Ishikawa (cell line): ENCODE data around the gene TXNL4B.

Experiments used
- CREB1 ChIP-seq: IDR thresholded peaks from 2 replicates; pipeline ENCODE4 v1.6.1; 2012; ENCODE audit warnings: low read depth
- EGR1 ChIP-seq: IDR thresholded peaks from 2 replicates; pipeline ENCODE4 v1.6.1; 2012
- EP300 ChIP-seq: IDR thresholded peaks from 2 replicates; pipeline ENCODE4 v1.6.1; 2012; ENCODE audit warnings: borderline replicate concordance
- FOXM1 ChIP-seq: IDR thresholded peaks from 2 replicates; pipeline ENCODE4 v1.6.1; 2012; ENCODE audit warnings: low read depth, borderline replicate concordance
- MAX ChIP-seq: IDR thresholded peaks from 2 replicates; pipeline ENCODE4 v1.6.1; 2012
- RAD21 ChIP-seq: IDR thresholded peaks from 2 replicates; pipeline ENCODE4 v1.6.1; 2012; ENCODE audit warnings: low read depth
- REST ChIP-seq: IDR thresholded peaks from 2 replicates; pipeline ENCODE4 v1.6.1; 2012; ENCODE audit warnings: low read depth, mild to moderate bottlenecking
- TAF1 ChIP-seq: IDR thresholded peaks from 2 replicates; pipeline ENCODE4 v1.6.1; 2012; ENCODE audit warnings: low read depth, mild to moderate bottlenecking
- TCF12 ChIP-seq: IDR thresholded peaks from 2 replicates; pipeline ENCODE4 v1.6.1; 2012; ENCODE audit warnings: low read depth
- USF1 ChIP-seq: IDR thresholded peaks from 2 replicates; pipeline ENCODE4 v1.6.1; 2012
- YY1 ChIP-seq: IDR thresholded peaks from 2 replicates; pipeline ENCODE4 v1.6.1; 2012; ENCODE audit warnings: low read depth
- ZBTB7A ChIP-seq: IDR thresholded peaks from 2 replicates; pipeline ENCODE4 v1.6.1; 2012; ENCODE audit warnings: low read depth

GRCh38 chr16:72107371-72107770 is 14.0 kb upstream of the TXNL4B start:
- TF ChIP-seq USF1 (no peak), EGR1 (no peak), MAX (no peak), CREB1 (no peak), EP300 (no peak), RAD21 (no peak), FOXM1 (no peak), REST (no peak), TCF12 (no peak), YY1 (no peak), TAF1 (no peak), ZBTB7A (no peak)
